GM21528 (cell line): Measurements from ENCODE around the gene PLA2G7.
"Not testable (repeated sequence)": the region's sequence is repeated elsewhere in the genome, so short reads cannot be mapped to it uniquely, and the experiment has no call there.

ENCODE experiments used
- ATAC-seq: cut with Tn5 transposase; IDR thresholded peaks from one replicate; pipeline ENCODE4 v1.9.1; 2021; ENCODE audit warnings: mild to moderate bottlenecking, moderate library complexity; ENCODE audit not compliant: unreplicated experiment, low FRiP score

PLA2G7 gene

GRCh38 chr6:46749731-46750130 is 14.6 kb upstream of the PLA2G7 start:
- ATAC-seq, result no peak

- no peak for ATAC-seq
Observed at GRCh38 chr6:46748940-46749503, 13.8 kb upstream of the PLA2G7 start.

- no peak for ATAC-seq
Observed at GRCh38 chr6:46746696-46747095, 11.5 kb upstream of the PLA2G7 start, which contains the start of gene ANKRD66. TSS of gene ANKRD66 (plus strand) at chr6:46746933. CDS start at chr6:46751949, 5,016 bp downstream.

GRCh38 chr6:46745973-46746372 is 10.8 kb upstream of the PLA2G7 start:
- no peak for ATAC-seq

- ATAC-seq, result not testable (repeated sequence)
Observed at GRCh38 chr6:46744159-46744725, 9.1 kb upstream of the PLA2G7 start.

- ATAC-seq, result no peak
Observed at GRCh38 chr6:46743425-46744158, 8.4 kb upstream of the PLA2G7 start.

- no peak for ATAC-seq
Observed at GRCh38 chr6:46741910-46742309, 6.7 kb upstream of the PLA2G7 start.

- no peak for ATAC-seq
Observed at GRCh38 chr6:46741482-46741881, 6.3 kb upstream of the PLA2G7 start.

GRCh38 chr6:46736906-46737305 is 1.7 kb upstream of the PLA2G7 start:
- ATAC-seq, result no peak

- ATAC-seq, result no peak
Observed at GRCh38 chr6:46735720-46736031, 501 bp upstream of the PLA2G7 start.

GRCh38 chr6:46733341-46733801 is 1.8 kb downstream of the PLA2G7 start:
- no peak for ATAC-seq

GRCh38 chr6:46730921-46731461 is 4.2 kb downstream of the PLA2G7 start:
- no peak for ATAC-seq

- no peak for ATAC-seq
Observed at GRCh38 chr6:46729787-46730326, 5.3 kb downstream of the PLA2G7 start.

- ATAC-seq, result no peak
Observed at GRCh38 chr6:46720401-46720800, 14.8 kb downstream of the PLA2G7 start.

- no peak for ATAC-seq
Observed at GRCh38 chr6:46719099-46719498, 16.1 kb downstream of the PLA2G7 start.

- no peak for ATAC-seq
Observed at GRCh38 chr6:46715141-46715540, 20.0 kb downstream of the PLA2G7 start.

GRCh38 chr6:46711491-46711890 is 23.7 kb downstream of the PLA2G7 start:
- ATAC-seq, result no peak

- no peak for ATAC-seq
Observed at GRCh38 chr6:46706464-46706863, 28.7 kb downstream of the PLA2G7 start.

GRCh38 chr6:46704562-46704961 is 30.6 kb downstream of the PLA2G7 start:
- ATAC-seq, result no peak

- no peak for ATAC-seq
Observed at GRCh38 chr6:46699970-46700369, 35.2 kb downstream of the PLA2G7 start.

- ATAC-seq, result no peak
Observed at GRCh38 chr6:46690911-46691451, 44.2 kb downstream of the PLA2G7 start.
